IMR-90 (cell line): Measurements from ENCODE around the gene ACTR1A. TPM values are rescaled to one million over a fixed set of nuclear protein-coding genes. Genes with fewer than 3 reads are reported as not detected.

Experiments used
- ATAC-seq: fragments of 200-7000 bp; cut with Tn5 transposase; 2 replicates; pipeline ENCODE4 v1.9.1; 2020; ENCODE audit warnings: low read depth, mild to moderate bottlenecking, moderate library complexity
- BruUV-seq: library from RNA; stranded (reverse); fragments of 400-500 nt; replicated peaks from 2 replicates; lab custom pipeline; 2021; lab: Mats Ljungman, UMichigan
- CTCF ChIA-PET: fragments of 300-600 bp; formaldehyde crosslinking; extraction: SDS; loops from one replicate; lab custom pipeline; 2021; ENCODE audit warnings: antibody characterized with exemption; lab: Yijun Ruan, JAX
- POLR2A ChIA-PET: fragments of 300-600 bp; sonication (Branson Sonifier 250); formaldehyde crosslinking; loops from one replicate; lab custom pipeline; 2022; ENCODE audit warnings: antibody characterized with exemption; ENCODE audit not compliant: unreplicated experiment; lab: Charles Lee
- DNase-seq: peaks from one replicate; pipeline ENCODE4 v3.0.0; 2013
- H2AFZ ChIP-seq: replicated peaks from 2 replicates; pipeline ENCODE3; 2013; ENCODE audit warnings: low read length, mild to moderate bottlenecking; ENCODE audit not compliant: poor library complexity
- H2AK5ac ChIP-seq: 2 replicates; pipeline ENCODE4 v1.6.1; 2013; ENCODE audit warnings: low read depth, low read length, inconsistent platforms
- H2AK9ac ChIP-seq: replicated peaks from 2 replicates; pipeline ENCODE3; 2013; ENCODE audit warnings: mild to moderate bottlenecking, low read depth, low read length, moderate library complexity; ENCODE audit not compliant: poor library complexity
- H2BK120ac ChIP-seq: 2 replicates; pipeline ENCODE4 v1.6.1; 2013; ENCODE audit warnings: low read depth, low read length, inconsistent platforms
- H2BK15ac ChIP-seq: 3 replicates; pipeline ENCODE4 v1.6.1; 2013; ENCODE audit warnings: low read depth, low read length, inconsistent platforms
- H2BK20ac ChIP-seq: 2 replicates; pipeline ENCODE4 v1.6.1; 2013; ENCODE audit warnings: low read depth, mild to moderate bottlenecking, inconsistent platforms, low read length, moderate library complexity
- H2BK5ac ChIP-seq: 2 replicates; pipeline ENCODE4 v1.6.1; 2013; ENCODE audit warnings: mild to moderate bottlenecking, low read depth, low read length, inconsistent platforms; ENCODE audit not compliant: poor library complexity, severe bottlenecking
- H3K14ac ChIP-seq: replicated peaks from 2 replicates; pipeline ENCODE4 v1.6.1; 2013; ENCODE audit warnings: low read depth, low read length, inconsistent platforms
- H3K18ac ChIP-seq: 2 replicates; pipeline ENCODE4 v1.6.1; 2013; ENCODE audit warnings: low read depth, low read length, control low read depth
- H3K23ac ChIP-seq: 2 replicates; pipeline ENCODE4 v1.6.1; 2013; ENCODE audit warnings: low read depth, low read length, inconsistent platforms
- H3K27ac ChIP-seq: 2 replicates; pipeline ENCODE4 v1.5.1; 2013; ENCODE audit warnings: mild to moderate bottlenecking, control low read depth, low read length; ENCODE audit not compliant: insufficient read depth
- H3K27me3 ChIP-seq: 2 replicates; pipeline ENCODE4 v1.6.1; 2013; ENCODE audit warnings: low read length; ENCODE audit not compliant: control insufficient read depth, insufficient read depth
- H3K36me3 ChIP-seq: 2 replicates; pipeline ENCODE4 v1.6.1; 2013; ENCODE audit warnings: low read length, mixed read lengths; ENCODE audit not compliant: control insufficient read depth, insufficient read depth
- H3K4ac ChIP-seq: 2 replicates; pipeline ENCODE4 v1.6.1; 2013; ENCODE audit warnings: low read depth, low read length, inconsistent platforms
- H3K4me1 ChIP-seq: 2 replicates; pipeline ENCODE4 v1.6.1; 2013; ENCODE audit warnings: low read length, mixed read lengths; ENCODE audit not compliant: control insufficient read depth, insufficient read depth
- H3K4me2 ChIP-seq: 2 replicates; pipeline ENCODE4 v1.6.1; 2013; ENCODE audit warnings: low read depth, mild to moderate bottlenecking, control low read depth, low read length, moderate library complexity
- H3K4me3 ChIP-seq: 2 replicates; pipeline ENCODE4 v1.5.1; 2013; ENCODE audit warnings: low read depth, mild to moderate bottlenecking, control low read depth, low read length, moderate library complexity; ENCODE audit not compliant: insufficient read depth
- H3K56ac ChIP-seq: 2 replicates; pipeline ENCODE4 v1.6.1; 2013; ENCODE audit warnings: low read length, inconsistent platforms; ENCODE audit not compliant: insufficient read depth; ENCODE audit errors: extremely low read depth
- H3K79me1 ChIP-seq, 2 experiments: 2 replicates each; pipeline ENCODE4 v1.6.1; 2013; ENCODE audit warnings: low read length in 2 of 2, inconsistent platforms in 1 of 2, low read depth in 1 of 2
- H3K9ac ChIP-seq: 2 replicates; pipeline ENCODE4 v1.6.1; 2013; ENCODE audit warnings: low read depth, low read length, control low read depth
- H3K9me1 ChIP-seq: 2 replicates; pipeline ENCODE4 v1.6.1; 2013; ENCODE audit warnings: low read length, inconsistent platforms; ENCODE audit not compliant: insufficient read depth
- H3K9me3 ChIP-seq: 2 replicates; pipeline ENCODE4 v1.6.1; 2013; ENCODE audit warnings: low read length; ENCODE audit not compliant: control insufficient read depth, insufficient read depth
- H4K20me1 ChIP-seq: 2 replicates; pipeline ENCODE4 v1.6.1; 2013; ENCODE audit warnings: low read length, inconsistent platforms; ENCODE audit not compliant: insufficient read depth
- H4K5ac ChIP-seq: 2 replicates; pipeline ENCODE4 v1.6.1; 2013; ENCODE audit warnings: mild to moderate bottlenecking, low read depth, low read length, control low read depth
- H4K8ac ChIP-seq, 2 experiments: 2 replicates each; pipeline ENCODE4 v1.6.1; 2013; ENCODE audit warnings: low read depth in 2 of 2, low read length in 2 of 2, control low read depth in 1 of 2, inconsistent platforms in 1 of 2
- H4K91ac ChIP-seq: 2 replicates; pipeline ENCODE4 v1.6.1; 2013; ENCODE audit warnings: low read depth, low read length, inconsistent platforms; ENCODE audit not compliant: insufficient read depth
- CHD1 ChIP-seq: IDR thresholded peaks from 2 replicates; pipeline ENCODE4 v1.6.1; 2012; ENCODE audit warnings: low read depth, low read length, improper control_type of control experiment
- ELK1 ChIP-seq: fragments of 150-350 bp; IDR thresholded peaks from 2 replicates; pipeline ENCODE4 v1.6.1; 2016; ENCODE audit warnings: low read depth, mild to moderate bottlenecking, low read length, moderate library complexity, borderline replicate concordance
- FOS ChIP-seq: fragments of 150-350 bp; IDR thresholded peaks from 2 replicates; pipeline ENCODE4 v1.6.1; 2016; ENCODE audit warnings: low read depth, low read length
- MAFK ChIP-seq: IDR thresholded peaks from 2 replicates; pipeline ENCODE4 v1.6.1; 2012; ENCODE audit warnings: low read depth, low read length, improper control_type of control experiment
- MAZ ChIP-seq: IDR thresholded peaks from 2 replicates; pipeline ENCODE4 v1.6.1; 2012; ENCODE audit warnings: low read depth, mild to moderate bottlenecking, low read length, improper control_type of control experiment, moderate library complexity, borderline replicate concordance
- POLR2A ChIP-seq: IDR thresholded peaks from 2 replicates; pipeline ENCODE4 v1.6.1; 2012; ENCODE audit warnings: mild to moderate bottlenecking, low read depth, low read length
- RAD21 ChIP-seq: IDR thresholded peaks from 2 replicates; pipeline ENCODE4 v1.6.1; 2012; ENCODE audit warnings: low read length, improper control_type of control experiment
- RCOR1 ChIP-seq: IDR thresholded peaks from 2 replicates; pipeline ENCODE4 v1.6.1; 2012; ENCODE audit warnings: mild to moderate bottlenecking, low read length, improper control_type of control experiment; ENCODE audit not compliant: insufficient replicate concordance
- RFX5 ChIP-seq: IDR thresholded peaks from 2 replicates; pipeline ENCODE4 v1.8.0; 2012; ENCODE audit warnings: low read depth, mild to moderate bottlenecking, low read length, moderate library complexity
- SMC3 ChIP-seq: fragments of 150-350 bp; IDR thresholded peaks from 2 replicates; pipeline ENCODE4 v1.6.1; 2016; ENCODE audit warnings: low read depth, mild to moderate bottlenecking, antibody characterized with exemption, low read length, moderate library complexity
- WGBS, 2 experiments: methylation state at CpG; one replicate each; pipeline versions ENCODE4 v1.1.5 to v1.1.7; 2013; ENCODE audit warnings: missing lambda C conversion rate in 2 of 2; ENCODE audit not compliant: insufficient read length in 1 of 2; ENCODE audit errors: extremely low coverage in 2 of 2; 5-methylcytosine and 5-hydroxymethylcytosine counted together
- dilution Hi-C: fragments of 300-500 bp; cut with HindIII; formaldehyde crosslinking; loops from one replicate; pipeline ENCODE4 v1.14.3; 2018; ENCODE audit warnings: low sequenced_read_pairs; ENCODE audit not compliant: unreplicated experiment
- in situ Hi-C: fragments of 300-500 bp; cut with MboI; formaldehyde crosslinking; loops from 3 replicates; pipeline ENCODE4 v1.14.3; 2019; ENCODE audit warnings: low sequenced_read_pairs, inconsistent platforms, mixed read lengths
- intact Hi-C: fragments of 100-400 bp; cut with micrococcal nuclease; formaldehyde crosslinking; loops from 2 replicates; pipeline ENCODE4 v1.10.0; 2022
- polyA plus RNA-seq, 3 experiments: library from polyadenylated mRNA; depleted of rRNA; stranded (reverse); fragments of >200 nt; gene quantifications; 2 replicates each; pipeline ENCODE4 v1.2.3, GENCODE V29; 2012; ENCODE audit warnings: low replicate concordance in 1 of 3
- total RNA-seq: library from RNA; depleted of rRNA; stranded (reverse); fragments of >200 nt; gene quantifications from 2 replicates; pipeline ENCODE4 v1.2.3, GENCODE V29; 2012
- TF ChIP-seq, protein P1 (sequence below): conservative IDR thresholded peaks from 2 replicates; pipeline ENCODE4 v1.5.1; 2012; ENCODE audit warnings: mild to moderate bottlenecking, low read depth, low read length, improper control_type of control experiment

ACTR1A gene
- total and polyA plus RNA-seq, 2 of the 4 experiments (the other 2 are of a cell fraction) = 142 to 157 TPM

DNA sequence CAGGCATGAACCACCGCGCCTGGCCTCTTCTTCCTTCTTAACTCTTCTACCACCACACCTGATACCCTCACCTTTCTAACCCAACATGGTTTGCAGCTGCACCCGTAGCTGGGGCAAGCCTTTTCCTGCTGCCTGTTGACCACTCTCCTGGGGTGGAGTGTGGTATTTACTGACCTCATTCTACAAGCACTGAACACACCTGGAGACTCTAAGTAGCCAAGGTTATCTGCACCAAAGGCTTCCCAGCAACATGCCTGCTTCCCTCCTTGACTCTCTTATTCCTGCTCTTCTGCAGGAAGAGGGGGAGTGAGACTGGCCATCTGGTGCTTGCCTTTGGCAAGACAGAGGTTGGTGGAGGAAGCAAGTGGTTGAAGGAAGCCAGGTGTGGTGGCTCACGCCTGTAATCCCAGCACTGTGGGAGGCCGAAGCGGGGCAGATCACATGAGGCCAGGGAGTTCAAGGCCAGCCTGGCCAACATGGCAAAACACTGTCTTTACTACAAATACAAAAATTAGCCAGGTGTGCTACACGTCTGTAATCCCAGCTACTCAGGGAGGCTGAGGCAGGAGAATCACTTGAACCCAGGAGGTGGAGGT is 10.1 kb downstream of the ACTR1A start:
- no peak overlapping the region for H2BK15ac ChIP-seq
- BruUV-seq = no TSS peak
- in situ Hi-C loops (no loop called here), intact Hi-C loops (no loop called here), dilution Hi-C loops (no loop called here)
- H3K36me3 ChIP-seq = peaks cover 24% of the 10 kb centered on the region
- H3K56ac ChIP-seq = no peak overlapping the region
- no peak overlapping the region for H4K8ac ChIP-seq
- H3K27me3 ChIP-seq = no peaks in the 10 kb centered on the region
- H2BK20ac ChIP-seq = no peak overlapping the region
- H3K14ac ChIP-seq = no peak overlapping the region
- H3K4me1 ChIP-seq = no peaks in the 10 kb centered on the region
- 100% methylated on average over 2 of the region's 7 CpGs; no CpG with 5 or more reads in 1 of the 2 experiments for WGBS, 2 experiments
- H2BK5ac ChIP-seq = no peak overlapping the region
- ATAC-seq = no peak
- no peak overlapping the region for H3K9ac ChIP-seq
- H4K20me1 ChIP-seq = peaks cover 63% of the 10 kb centered on the region
- peaks cover 14% of the 10 kb centered on the region; the same call in 1 of the 2 replicates for H3K9me1 ChIP-seq
- no peak overlapping the region for H2AK5ac ChIP-seq
- H3K79me1 ChIP-seq = peaks cover 25 to 68% of the 10 kb centered on the region in 2 experiments
- no peak overlapping the region for H4K91ac ChIP-seq
- no peak for TF ChIP-seq SMC3
- TF ChIP-seq POLR2A = no peak
- no peak for TF ChIP-seq FOS
- TF ChIP-seq CHD1 = no peak
- TF ChIP-seq, protein P1, sequence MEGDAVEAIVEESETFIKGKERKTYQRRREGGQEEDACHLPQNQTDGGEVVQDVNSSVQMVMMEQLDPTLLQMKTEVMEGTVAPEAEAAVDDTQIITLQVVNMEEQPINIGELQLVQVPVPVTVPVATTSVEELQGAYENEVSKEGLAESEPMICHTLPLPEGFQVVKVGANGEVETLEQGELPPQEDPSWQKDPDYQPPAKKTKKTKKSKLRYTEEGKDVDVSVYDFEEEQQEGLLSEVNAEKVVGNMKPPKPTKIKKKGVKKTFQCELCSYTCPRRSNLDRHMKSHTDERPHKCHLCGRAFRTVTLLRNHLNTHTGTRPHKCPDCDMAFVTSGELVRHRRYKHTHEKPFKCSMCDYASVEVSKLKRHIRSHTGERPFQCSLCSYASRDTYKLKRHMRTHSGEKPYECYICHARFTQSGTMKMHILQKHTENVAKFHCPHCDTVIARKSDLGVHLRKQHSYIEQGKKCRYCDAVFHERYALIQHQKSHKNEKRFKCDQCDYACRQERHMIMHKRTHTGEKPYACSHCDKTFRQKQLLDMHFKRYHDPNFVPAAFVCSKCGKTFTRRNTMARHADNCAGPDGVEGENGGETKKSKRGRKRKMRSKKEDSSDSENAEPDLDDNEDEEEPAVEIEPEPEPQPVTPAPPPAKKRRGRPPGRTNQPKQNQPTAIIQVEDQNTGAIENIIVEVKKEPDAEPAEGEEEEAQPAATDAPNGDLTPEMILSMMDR = no peak
- TF ChIP-seq RAD21 = no peak
- no peak for TF ChIP-seq MAFK
- no peak for TF ChIP-seq MAZ
- TF ChIP-seq RFX5 = no peak
- no peak for TF ChIP-seq ELK1
- no peak for TF ChIP-seq RCOR1
- no peak for DNase-seq
- H3K18ac ChIP-seq = no peak overlapping the region
- ChIA-PET CTCF (no interaction called here), POLR2A (no interaction called here)
- H3K4me3 ChIP-seq = no peak overlapping the region
- no peak overlapping the region for H3K4me2 ChIP-seq
- no peak overlapping the region for H3K4ac ChIP-seq
- H2AK9ac ChIP-seq = no peak overlapping the region
- no peaks in the 10 kb centered on the region for H3K9me3 ChIP-seq
- no peak overlapping the region for H3K23ac ChIP-seq
- H4K5ac ChIP-seq = no peak overlapping the region
- no peak overlapping the region for H3K27ac ChIP-seq
- H2BK120ac ChIP-seq = no peak overlapping the region
- no peak overlapping the region for H2AFZ ChIP-seq
